H1 (cell line): ENCODE results near the gene PRR14L. TPM values are rescaled to one million over a fixed set of nuclear protein-coding genes. Genes with fewer than 3 reads are reported as not detected.

Experiments used
- CTCF ChIA-PET: fragments of 300-600 bp; sonication (Branson Sonifier 250); formaldehyde crosslinking; loops from one replicate; lab custom pipeline; 2021; ENCODE audit not compliant: partially characterized antibody; lab: Charles Lee
- POLR2A ChIA-PET: fragments of 300-600 bp; sonication (Branson Sonifier 250); formaldehyde crosslinking; loops from one replicate; lab custom pipeline; 2021; ENCODE audit warnings: inconsistent platforms; ENCODE audit not compliant: partially characterized antibody; lab: Charles Lee
- DNase-seq, 2 experiments: peaks; one replicate each; pipeline versions ENCODE4 v3.0.0 to v3.0.0-alpha.2; 2010 to 2022; ENCODE audit warnings: low spot score in 2 of 2, low read depth in 1 of 2, mixed read lengths in 1 of 2
- FAIRE-seq: peaks from 2 replicates; lab custom pipeline; 2011; peaks lifted over from hg19 to GRCh38; lab: Jason Lieb, UNC
- H2AFZ ChIP-seq: 2 replicates; pipeline ENCODE4 v1.8.1; 2012; ENCODE audit warnings: low read length, inconsistent platforms
- H2AK5ac ChIP-seq: 2 replicates; pipeline ENCODE4 v1.6.1; 2013; ENCODE audit warnings: low read depth, low read length
- H2BK120ac ChIP-seq: replicated peaks from 2 replicates; pipeline ENCODE3; 2013; ENCODE audit warnings: low read depth, low read length, inconsistent platforms
- H2BK12ac ChIP-seq: 2 replicates; pipeline ENCODE4 v1.6.1; 2013; ENCODE audit warnings: low read depth, low read length
- H2BK15ac ChIP-seq: 2 replicates; pipeline ENCODE4 v1.6.1; 2013; ENCODE audit warnings: low read length
- H2BK20ac ChIP-seq: 2 replicates; pipeline ENCODE4 v1.6.1; 2013; ENCODE audit warnings: low read length
- H2BK5ac ChIP-seq: 2 replicates; pipeline ENCODE4 v1.6.1; 2013; ENCODE audit warnings: low read depth, low read length
- H3K14ac ChIP-seq: 2 replicates; pipeline ENCODE4 v1.6.1; 2013; ENCODE audit warnings: inconsistent platforms; ENCODE audit not compliant: insufficient read length
- H3K18ac ChIP-seq: 2 replicates; pipeline ENCODE4 v1.6.1; 2013; ENCODE audit warnings: low read length; ENCODE audit errors: extremely low read depth
- H3K23ac ChIP-seq: 2 replicates; pipeline ENCODE4 v1.6.1; 2013; ENCODE audit warnings: inconsistent platforms; ENCODE audit not compliant: insufficient read length
- H3K23me2 ChIP-seq: 2 replicates; pipeline ENCODE4 v1.6.1; 2013; ENCODE audit warnings: low read depth, low read length
- H3K27ac ChIP-seq: 2 replicates; pipeline ENCODE4 v1.6.1; 2011; ENCODE audit warnings: low read depth, low read length, inconsistent platforms
- H3K27me3 ChIP-seq, 4 experiments: replicated peaks in 1 of 4; 1 replicate in 1 of 4; 2 replicates in 3 of 4; pipeline versions ENCODE4 v1.6.1 to v1.8.1; 2011 to 2013; ENCODE audit warnings: low read length in 3 of 4, mild to moderate bottlenecking in 3 of 4, inconsistent platforms in 2 of 4, mixed read lengths in 2 of 4, moderate library complexity in 1 of 4; ENCODE audit not compliant: control insufficient read depth in 3 of 4, insufficient read depth in 3 of 4; ENCODE audit errors: extremely low read depth in 1 of 4
- H3K36me3 ChIP-seq, 4 experiments: 2 replicates each; pipeline versions ENCODE4 v1.6.1 to v1.8.1; 2011 to 2013; ENCODE audit warnings: mild to moderate bottlenecking in 4 of 4, low read length in 3 of 4, moderate library complexity in 2 of 4, control low read depth in 1 of 4, inconsistent platforms in 1 of 4; ENCODE audit not compliant: insufficient read depth in 4 of 4, control insufficient read depth in 2 of 4
- H3K4ac ChIP-seq: replicated peaks from 2 replicates; pipeline ENCODE3; 2013; ENCODE audit warnings: low read length, low read depth, mixed read lengths, inconsistent platforms; ENCODE audit not compliant: insufficient read length
- H3K4me1 ChIP-seq, 4 experiments: replicated peaks in 1 of 4; 1 replicate in 1 of 4; 2 replicates in 3 of 4; pipeline versions ENCODE4 v1.6.1 to v1.8.1; 2011 to 2013; ENCODE audit warnings: low read length in 3 of 4, inconsistent platforms in 2 of 4, mixed read lengths in 1 of 4; ENCODE audit not compliant: insufficient read depth in 4 of 4, control insufficient read depth in 3 of 4
- H3K4me2 ChIP-seq, 2 experiments: 2 replicates each; pipeline versions ENCODE4 v1.6.1 to v1.8.1; 2011 to 2013; ENCODE audit warnings: low read depth in 2 of 2, low read length in 2 of 2, control low read depth in 1 of 2, inconsistent platforms in 1 of 2, mild to moderate bottlenecking in 1 of 2; ENCODE audit not compliant: insufficient read depth in 1 of 2
- H3K4me3 ChIP-seq, 4 experiments: fragments of 200-600, 300-600 bp in 1 of 4; sonication (generic), shearing (Covaris generic), sonication (Bioruptor Twin) in 1 of 4; 2 replicates each; pipeline versions ENCODE4 v1.5.1 to v1.8.1; 2011 to 2016; ENCODE audit warnings: low read length in 4 of 4, low read depth in 3 of 4, control low read depth in 2 of 4, inconsistent platforms in 2 of 4, mild to moderate bottlenecking in 2 of 4, mixed read lengths in 1 of 4, moderate library complexity in 1 of 4; ENCODE audit not compliant: insufficient read depth in 2 of 4; ENCODE audit errors: extremely low read depth in 1 of 4
- H3K56ac ChIP-seq: replicated peaks from 2 replicates; pipeline ENCODE3; 2013; ENCODE audit warnings: low read depth, mild to moderate bottlenecking, mixed read lengths, low read length, inconsistent platforms; ENCODE audit not compliant: insufficient read length
- H3K79me1 ChIP-seq: 2 replicates; pipeline ENCODE4 v1.6.1; 2013; ENCODE audit warnings: low read depth, low read length, control low read depth
- H3K79me2 ChIP-seq, 2 experiments: 2 replicates each; pipeline versions ENCODE4 v1.6.1 to v1.8.1; 2012 to 2013; ENCODE audit warnings: low read length in 2 of 2, mild to moderate bottlenecking in 2 of 2, inconsistent platforms in 1 of 2; ENCODE audit not compliant: insufficient read depth in 2 of 2, control insufficient read depth in 1 of 2
- H3K9ac ChIP-seq, 4 experiments: replicated peaks in 1 of 4; 1 replicate in 1 of 4; 2 replicates in 3 of 4; pipeline versions ENCODE4 v1.6.1 to v1.8.1; 2011 to 2013; ENCODE audit warnings: low read depth in 3 of 4, low read length in 3 of 4, control low read depth in 2 of 4, mild to moderate bottlenecking in 2 of 4, moderate library complexity in 2 of 4, inconsistent platforms in 1 of 4; ENCODE audit errors: extremely low read depth in 1 of 4
- H3K9me3 ChIP-seq, 2 experiments: 2 replicates each; pipeline versions ENCODE4 v1.6.1 to v1.8.1; 2012 to 2013; ENCODE audit warnings: mild to moderate bottlenecking in 2 of 2, moderate library complexity in 2 of 2, control low read depth in 1 of 2, inconsistent platforms in 1 of 2, low read depth in 1 of 2, low read length in 1 of 2, mixed read lengths in 1 of 2; ENCODE audit not compliant: insufficient read depth in 2 of 2
- H4K20me1 ChIP-seq, 2 experiments: replicated peaks in 1 of 2; 2 replicates each; pipeline versions ENCODE3 to v1.8.1; 2011 to 2013; ENCODE audit warnings: inconsistent platforms in 2 of 2, low read length in 2 of 2, mild to moderate bottlenecking in 1 of 2; ENCODE audit not compliant: insufficient read depth in 2 of 2, control insufficient read depth in 1 of 2
- H4K5ac ChIP-seq: 2 replicates; pipeline ENCODE4 v1.6.1; 2013; ENCODE audit warnings: low read length, low read depth, mixed read lengths, inconsistent platforms; ENCODE audit not compliant: insufficient read length
- H4K8ac ChIP-seq: 2 replicates; pipeline ENCODE4 v1.8.0; 2013; ENCODE audit warnings: mild to moderate bottlenecking, moderate library complexity, low read length, inconsistent platforms; ENCODE audit not compliant: insufficient read depth; ENCODE audit errors: extremely low read depth
- H4K91ac ChIP-seq: replicated peaks from 2 replicates; pipeline ENCODE3; 2013; ENCODE audit warnings: low read length, mixed read lengths, inconsistent platforms; ENCODE audit not compliant: insufficient read length
- CBX5 ChIP-seq: fragments of 300-800, 300-1000 bp; sonication (generic); IDR thresholded peaks from 2 replicates; pipeline ENCODE4 v1.7.1; 2016; ENCODE audit warnings: antibody characterized with exemption, low read length, low read depth
- CHD2 ChIP-seq: IDR thresholded peaks from 2 replicates; pipeline ENCODE4 v1.6.1; 2012; ENCODE audit warnings: low read length, improper control_type of control experiment
- JUND ChIP-seq: IDR thresholded peaks from 2 replicates; pipeline ENCODE4 v1.6.1; 2011; ENCODE audit warnings: mild to moderate bottlenecking, improper control_type of control experiment, low read length
- WGBS, 2 experiments: shearing (Covaris generic) in 1 of 2; methylation state at CpG; one replicate each; pipeline versions ENCODE4 v1.1.6 to v1.1.7; 2013 to 2015; ENCODE audit warnings: low lambda C conversion rate in 2 of 2, mixed read lengths in 2 of 2, inconsistent platforms in 1 of 2, low coverage in 1 of 2, missing lambda C conversion rate in 1 of 2; ENCODE audit not compliant: insufficient replicate concordance in 2 of 2, insufficient coverage in 1 of 2, insufficient read length in 1 of 2; ENCODE audit errors: extremely low coverage in 1 of 2, missing lambda C conversion rate in 1 of 2; 5-methylcytosine and 5-hydroxymethylcytosine counted together
- polyA plus RNA-seq, 7 experiments: library from polyadenylated mRNA; depleted of rRNA in 3 of 7; stranded (reverse) in 5 of 7; unstranded in 2 of 7; fragments of >200 nt in 5 of 7; fragments of 200-250 nt in 2 of 7; gene quantifications; 1 replicate in 5 of 7; 2 replicates in 1 of 7; 4 replicates in 1 of 7; pipeline versions ENCODE4 v1.2.1 to v1.2.3, GENCODE V29; 2011 to 2013; ENCODE audit warnings: missing spikeins in 2 of 7, mixed read lengths in 2 of 7
- total RNA-seq: library from RNA; stranded (reverse); fragmentation: NEBNext Ultra II Directional; extraction: Animal tissue kit (Norgen Biotek cat#: 25700); gene quantifications from 2 replicates; pipeline ENCODE4 v1.2.1, GENCODE V29; 2021

Gene PRR14L
- total and polyA plus RNA-seq, 2 of the 8 experiments (the other 6 are each of a cell fraction or from before 2014, with no cell fraction given) = 26.5 to 98.6 TPM

DNA sequence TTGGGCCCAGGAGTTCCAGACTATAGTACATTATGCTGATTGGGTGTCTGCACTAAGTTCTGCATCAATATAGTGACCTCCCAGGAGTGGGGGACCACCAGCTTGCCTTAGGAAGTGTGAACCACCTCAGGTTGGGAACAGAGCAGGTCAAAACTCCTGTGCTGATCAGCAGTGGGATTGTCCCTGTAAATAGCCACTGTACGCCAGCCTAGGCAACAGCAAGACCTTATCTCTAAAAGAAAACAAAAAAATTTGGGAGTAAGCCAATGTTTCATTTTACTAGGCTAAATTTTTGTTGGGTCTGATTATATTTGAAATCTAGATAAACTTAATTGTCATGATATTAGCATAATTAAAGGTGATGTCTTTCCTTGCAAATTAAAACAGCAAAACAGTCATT is 7.3 kb upstream of the PRR14L start:
- Histone ChIP-seq H2BK20ac (no peak overlapping the region), H3K56ac (no peak overlapping the region), H3K36me3 (peaks cover 2 to 12% (median 8%) of the 10 kb centered on the region in 4 experiments; a peak in 6 of 8 replicates), H3K9me3 (no peaks in the 10 kb centered on the region), H3K18ac (no peak overlapping the region), H2BK5ac (no peak overlapping the region), H3K79me1 (no peaks in the 10 kb centered on the region), H4K20me1 (no peaks in the 10 kb centered on the region), H3K23me2 (peaks cover 9% of the 10 kb centered on the region; the same call in 1 of the 2 replicates), H2AFZ (no peak overlapping the region), H2BK12ac (no peak overlapping the region), H3K27ac (no peak overlapping the region), H2AK5ac (no peak overlapping the region), H3K9ac (no peak overlapping the region; a peak in 1 of 7 replicates), H4K8ac (no peak overlapping the region), H3K4me3 (no peak overlapping the region), H3K27me3 (no peaks in the 10 kb centered on the region), H2BK120ac (no peak overlapping the region), H3K79me2 (peaks cover 0 to 10% of the 10 kb centered on the region in 2 experiments; a peak in 2 of 4 replicates), H3K4ac (no peak overlapping the region), H3K23ac (no peak overlapping the region), H3K14ac (no peak overlapping the region), H3K4me2 (no peak overlapping the region), H3K4me1 (peaks cover 2 to 9% (median 7%) of the 10 kb centered on the region in 4 experiments), H4K5ac (no peak overlapping the region), H2BK15ac (no peak overlapping the region), H4K91ac (no peak overlapping the region)
- DNase-seq = no peak
- ChIA-PET CTCF (interaction anchor here (0.6 to 1.3 kb wide), 2 partner anchors 220 to 559 kb away, joined by 3 to 4 read pairs; no protein-coding TSS in a partner anchor), POLR2A (interaction anchor here (0.9 to 1.0 kb wide), 2 partner anchors 91 to 95 kb away, joined by 3 read pairs; partner anchors contain the start of gene PISD)
- WGBS, 2 experiments = 94% methylated on average over 1 of the region's 1 CpG; no CpG with 5 or more reads in 1 of the 2 experiments
- no peak for FAIRE-seq
- TF ChIP-seq CHD2 (no peak), JUND (no peak), CBX5 (no peak)
